ENCODE data around the gene MBNL2. TPM values are rescaled to one million over a fixed set of nuclear protein-coding genes. Genes with fewer than 3 reads are reported as not detected.

The MBNL2 gene
- total and polyA plus RNA-seq, 8 donors: 8.9 to 66.5 (median 37.7) TPM

DNA sequence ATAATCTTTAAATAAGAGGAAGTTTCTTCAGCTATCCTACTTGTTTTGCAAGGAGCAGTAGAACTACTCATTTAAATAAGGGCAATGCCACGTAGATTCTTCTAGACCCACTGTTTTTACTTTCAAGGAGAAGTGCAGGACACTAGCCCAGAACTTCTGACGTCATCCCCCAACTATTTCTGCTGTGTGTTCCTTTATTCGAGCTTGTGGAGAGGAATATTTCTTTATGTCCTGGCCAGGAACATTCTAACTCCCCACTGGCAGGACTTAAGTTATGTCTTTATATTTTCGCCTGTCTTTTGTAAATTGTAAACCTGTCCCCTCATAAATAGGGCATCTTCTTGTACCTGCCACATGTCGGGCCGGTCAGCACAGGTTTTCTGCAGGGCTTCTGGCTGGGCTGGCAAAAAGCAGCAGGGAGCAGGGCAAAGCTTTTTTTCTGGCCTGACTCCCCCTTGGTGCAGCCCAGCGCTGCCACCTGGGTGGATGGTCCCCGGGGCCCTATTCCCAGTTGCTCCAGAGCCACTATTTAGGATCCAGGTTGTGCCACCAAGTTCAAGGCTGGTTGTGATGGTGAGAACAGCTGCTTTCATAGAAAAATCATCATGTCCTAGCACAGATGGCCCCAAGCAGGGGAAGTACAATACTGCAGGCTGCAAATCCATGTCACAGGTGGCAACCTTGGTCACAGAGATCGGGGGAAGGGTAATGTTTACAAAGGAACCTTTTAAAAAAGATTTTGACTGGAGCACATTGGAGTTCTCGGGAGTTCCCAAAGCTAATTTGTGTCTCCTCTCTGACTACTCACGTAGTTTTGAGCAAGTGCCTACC, 1.8 kb downstream of the MBNL2 start:
- Histone ChIP-seq H3K36me3 (no peaks in the 10 kb centered on the region), H3K4me3 (peak overlapping the region; percentile 35 to 67 (median 47)), H3K27me3 (no peaks in the 10 kb centered on the region), H3K9me3 (no peaks in the 10 kb centered on the region), H3K27ac (peak overlapping the region; percentile 90 to 99 (median 96)), H3K4me1 (peaks cover 26 to 34% (median 31%) of the 10 kb centered on the region in 3 donors)
- 0 to 1% methylated on average over 11 of the region's 11 CpGs for WGBS, 2 donors
- TF ChIP-seq, protein P1, sequence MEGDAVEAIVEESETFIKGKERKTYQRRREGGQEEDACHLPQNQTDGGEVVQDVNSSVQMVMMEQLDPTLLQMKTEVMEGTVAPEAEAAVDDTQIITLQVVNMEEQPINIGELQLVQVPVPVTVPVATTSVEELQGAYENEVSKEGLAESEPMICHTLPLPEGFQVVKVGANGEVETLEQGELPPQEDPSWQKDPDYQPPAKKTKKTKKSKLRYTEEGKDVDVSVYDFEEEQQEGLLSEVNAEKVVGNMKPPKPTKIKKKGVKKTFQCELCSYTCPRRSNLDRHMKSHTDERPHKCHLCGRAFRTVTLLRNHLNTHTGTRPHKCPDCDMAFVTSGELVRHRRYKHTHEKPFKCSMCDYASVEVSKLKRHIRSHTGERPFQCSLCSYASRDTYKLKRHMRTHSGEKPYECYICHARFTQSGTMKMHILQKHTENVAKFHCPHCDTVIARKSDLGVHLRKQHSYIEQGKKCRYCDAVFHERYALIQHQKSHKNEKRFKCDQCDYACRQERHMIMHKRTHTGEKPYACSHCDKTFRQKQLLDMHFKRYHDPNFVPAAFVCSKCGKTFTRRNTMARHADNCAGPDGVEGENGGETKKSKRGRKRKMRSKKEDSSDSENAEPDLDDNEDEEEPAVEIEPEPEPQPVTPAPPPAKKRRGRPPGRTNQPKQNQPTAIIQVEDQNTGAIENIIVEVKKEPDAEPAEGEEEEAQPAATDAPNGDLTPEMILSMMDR (IDR thresholded peaks at IDR 0.05): no peak
- ATAC-seq (peak; percentile 53 to 70 (median 60)), FAIRE-seq (peak; percentile 85), DNase-seq (peak in 5 of 6 donors; percentile 55 to 83 (median 66))
- intact Hi-C loops (cut with DNase I): loop anchor here in 1 of 3 donors (10.0 kb wide), 1 partner anchor 111 kb away; no protein-coding TSS in a partner anchor

DNA sequence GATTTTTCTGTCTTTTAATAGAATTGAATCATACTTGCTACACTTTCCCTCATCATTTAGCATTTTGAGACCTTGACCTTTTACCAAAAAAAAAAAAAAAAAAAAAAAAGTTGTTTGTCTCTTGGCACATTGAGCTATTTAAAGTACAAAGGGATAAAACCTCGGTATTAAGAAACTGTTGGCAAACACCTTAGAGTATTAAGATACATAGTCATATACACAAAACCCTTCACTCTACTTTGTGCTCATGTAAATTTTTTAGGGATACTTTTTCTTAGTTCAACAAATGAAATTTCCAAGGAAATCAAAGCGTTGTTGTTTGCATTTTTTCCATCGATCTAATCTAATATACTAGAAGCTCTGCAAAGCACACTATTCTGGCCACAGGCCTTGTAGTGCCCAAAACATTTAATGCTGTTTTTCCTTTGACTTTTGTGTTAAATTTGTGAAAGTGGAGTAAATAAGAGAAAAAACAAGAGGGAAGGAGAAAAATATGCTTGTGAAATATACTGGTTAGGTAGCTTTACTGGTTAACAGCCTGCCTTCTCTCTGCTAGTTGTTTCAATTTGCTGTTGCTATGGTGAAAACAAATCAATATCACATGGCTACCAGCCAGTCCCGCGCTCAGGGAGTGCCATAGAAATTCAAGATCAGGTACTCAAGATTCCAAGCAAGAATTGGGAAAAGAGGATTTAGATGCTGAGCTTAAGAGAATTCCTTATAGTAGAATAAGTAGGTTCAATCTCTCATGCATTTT, 2.6 kb downstream of the MBNL2 start:
- Histone ChIP-seq H3K4me3 (peak overlapping the region; percentile 35 to 67 (median 47)), H3K27me3 (no peaks in the 10 kb centered on the region), H3K4me1 (peaks cover 26 to 36% (median 36%) of the 10 kb centered on the region in 3 donors), H3K36me3 (no peaks in the 10 kb centered on the region), H3K9me3 (no peaks in the 10 kb centered on the region), H3K27ac (peak overlapping the region; percentile 90 to 99 (median 96))
- WGBS, 2 donors: 3 to 4% methylated on average over 5 of the region's 5 CpGs
- intact Hi-C loops (cut with DNase I): loop anchor here in 1 of 3 donors (10.0 kb wide), 1 partner anchor 110 kb away; no protein-coding TSS in a partner anchor
- TF ChIP-seq, protein P1 (IDR thresholded peaks at IDR 0.05): no peak
- ATAC-seq (peak; percentile 37 to 62 (median 58)), FAIRE-seq (peak; percentile 39), DNase-seq (peak in 5 of 6 donors; percentile 65 to 85 (median 81))

DNA sequence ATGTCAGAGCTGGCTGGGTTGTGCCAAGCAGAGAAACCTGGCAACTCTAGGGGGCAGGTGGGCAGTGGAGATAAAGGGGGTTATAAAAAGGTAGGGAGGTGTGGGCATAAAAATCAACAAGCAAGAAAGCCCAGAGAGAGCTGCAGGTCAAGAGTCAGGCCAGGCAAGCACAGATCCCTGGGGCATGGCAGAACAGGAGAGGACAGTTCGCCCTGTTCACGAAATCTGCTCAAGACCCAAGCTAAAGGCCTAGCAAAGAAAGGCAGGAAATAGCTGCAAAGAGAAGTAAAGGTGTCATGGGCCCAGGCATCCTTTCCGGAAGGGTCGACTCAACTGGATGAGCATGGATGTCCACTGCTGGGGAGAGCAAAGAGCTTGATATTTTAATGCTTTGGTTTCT, 3.4 kb downstream of the MBNL2 start:
- ATAC-seq: no peak
- WGBS, 2 donors: 17 to 30% methylated on average over 4 of the region's 4 CpGs
- TF ChIP-seq, protein P1 (IDR thresholded peaks at IDR 0.05): no peak
- H3K27me3 ChIP-seq: no peaks in the 10 kb centered on the region
- H3K4me1 ChIP-seq: peaks cover 26 to 39% (median 36%) of the 10 kb centered on the region in 3 donors
- H3K4me3 ChIP-seq: peak overlapping the region in 3 of 4 donors; percentile 45 to 67 (median 49)
- H3K36me3 ChIP-seq: no peaks in the 10 kb centered on the region
- no peak for FAIRE-seq
- peak overlapping the region; percentile 90 to 99 (median 96) for H3K27ac ChIP-seq
- H3K9me3 ChIP-seq: no peaks in the 10 kb centered on the region
- no peak for DNase-seq
- intact Hi-C loops (cut with DNase I): loop anchor here in 1 of 3 donors (10.0 kb wide), 1 partner anchor 109 kb away; no protein-coding TSS in a partner anchor

DNA sequence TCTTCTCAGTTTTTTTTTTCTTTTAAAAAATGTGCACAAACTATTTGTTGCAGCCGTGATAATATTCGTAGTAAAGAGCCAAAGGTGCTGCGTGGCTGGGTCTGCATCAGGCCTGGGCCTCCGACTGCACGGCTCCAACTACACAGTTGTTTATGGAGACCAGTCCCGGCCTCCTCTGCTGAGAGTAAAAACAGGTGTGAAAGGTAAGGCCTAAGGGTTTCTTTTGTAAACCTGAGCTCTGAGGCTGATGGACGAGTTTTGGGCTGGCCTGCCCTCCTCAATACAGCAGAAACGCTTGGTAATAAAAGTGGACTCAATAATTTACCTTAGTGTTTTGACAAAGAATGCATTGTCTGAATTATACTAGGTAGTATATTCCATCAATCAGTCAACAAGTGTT, 3.9 kb downstream of the MBNL2 start:
- 9 to 12% methylated on average over 8 of the region's 8 CpGs for WGBS, 2 donors
- intact Hi-C loops (cut with DNase I): loop anchor here in 1 of 3 donors (10.0 kb wide), 1 partner anchor 109 kb away; no protein-coding TSS in a partner anchor
- Histone ChIP-seq H3K9me3 (no peaks in the 10 kb centered on the region), H3K4me3 (peak overlapping the region in 2 of 4 donors; percentile 49 to 67), H3K4me1 (peaks cover 26 to 39% (median 35%) of the 10 kb centered on the region in 3 donors), H3K27me3 (no peaks in the 10 kb centered on the region), H3K27ac (peak overlapping the region; percentile 90 to 99 (median 96)), H3K36me3 (no peaks in the 10 kb centered on the region)
- ATAC-seq (peak; percentile 12 to 24 (median 14)), DNase-seq (peak in 3 of 6 donors; percentile 41 to 59 (median 46)), FAIRE-seq (no peak)
- TF ChIP-seq, protein P1 (IDR thresholded peaks at IDR 0.05): no peak
